ENCODE results near the gene CPVL. TPM values are rescaled to one million over a fixed set of nuclear protein-coding genes. Genes with fewer than 3 reads are reported as not detected.

CPVL gene
- polyA plus RNA-seq, 3 donors = 410 to 1,111 (median 1,108) TPM

- Histone ChIP-seq H3K27me3 (ENCODE audit: control insufficient read depth in 2 of 2, insufficient read depth in 2 of 2, low read length in 2 of 2) (no peaks in the 10 kb centered on the region), H3K79me2 (ENCODE audit: insufficient read depth, low read length) (peaks cover 98% of the 10 kb centered on the region), H3K4me1 (ENCODE audit: control insufficient read depth in 1 of 2, insufficient read depth in 2 of 2, low read length in 2 of 2) (peaks cover 55 to 69% of the 10 kb centered on the region in 2 donors), H3K9ac (ENCODE audit: insufficient read depth, low read length, poor library complexity, severe bottlenecking) (no peak overlapping the region), H3K4me2 (replicated peaks; ENCODE audit: extremely low read depth, low read length, poor library complexity, severe bottlenecking) (peak overlapping the region; percentile 30), H3K36me3 (replicated peaks in 1 of 2; ENCODE audit: control insufficient read depth in 1 of 2, insufficient read depth in 2 of 2, low read length in 2 of 2) (peaks cover 0 to 34% of the 10 kb centered on the region in 2 donors), H2AFZ (ENCODE audit: insufficient read depth, low read depth, low read length, poor library complexity, severe bottlenecking) (no peak overlapping the region), H3K9me3 (replicated peaks in 1 of 2; ENCODE audit: control insufficient read depth in 1 of 2, insufficient read depth in 1 of 2, low read length in 2 of 2) (no peaks in the 10 kb centered on the region), H4K20me1 (ENCODE audit: insufficient read depth, low read length) (peaks cover 76% of the 10 kb centered on the region), H3K27ac (ENCODE audit: low read depth in 1 of 2, low read length in 2 of 2) (no peak overlapping the region), H3K4me3 (replicated peaks in 1 of 3; ENCODE audit: low read depth in 2 of 3, low read length in 3 of 3) (peak overlapping the region in 1 of 3 experiments; percentile 7)
- TF ChIP-seq CTCF (IDR thresholded peaks at IDR 0.05) = no peak
- peaks cover 68% of the 10 kb centered on the region for H3K4me1 Mint-ChIP-seq
- no peaks in the 10 kb centered on the region for H3K9me3 Mint-ChIP-seq
- no peaks in the 10 kb centered on the region for H3K27me3 Mint-ChIP-seq (ENCODE audit: low read depth in 3 of 3)
- no peak overlapping the region for H3K4me3 Mint-ChIP-seq
- 20% methylated on average over 1 of the region's 1 CpG for WGBS (ENCODE audit: insufficient coverage)
- intact Hi-C loops (cut with micrococcal nuclease) = no loop called here
- H3K27ac Mint-ChIP-seq = peak overlapping the region in 5 of 7 donors; percentile 4 to 79 (median 7)
- peak; percentile 13 to 87 (median 80) for DNase-seq
- H3K36me3 Mint-ChIP-seq = peaks cover 47 to 60% of the 10 kb centered on the region in 2 donors
Observed at GRCh38 chr7:29130096-29130495, 16.2 kb downstream of the CPVL start.

- H3K36me3 Mint-ChIP-seq = peaks cover 32 to 39% of the 10 kb centered on the region in 2 donors
- intact Hi-C loops (cut with micrococcal nuclease) = no loop called here
- Histone ChIP-seq H3K36me3 (replicated peaks in 1 of 2; ENCODE audit: control insufficient read depth in 1 of 2, insufficient read depth in 2 of 2, low read length in 2 of 2) (peaks cover 0 to 32% of the 10 kb centered on the region in 2 donors), H3K27ac (ENCODE audit: low read depth in 1 of 2, low read length in 2 of 2) (no peak overlapping the region), H3K9ac (ENCODE audit: insufficient read depth, low read length, poor library complexity, severe bottlenecking) (no peak overlapping the region), H3K9me3 (replicated peaks in 1 of 2; ENCODE audit: control insufficient read depth in 1 of 2, insufficient read depth in 1 of 2, low read length in 2 of 2) (no peaks in the 10 kb centered on the region), H3K79me2 (ENCODE audit: insufficient read depth, low read length) (peaks cover 88% of the 10 kb centered on the region), H3K4me3 (replicated peaks in 1 of 3; ENCODE audit: low read depth in 2 of 3, low read length in 3 of 3) (no peak overlapping the region), H2AFZ (ENCODE audit: insufficient read depth, low read depth, low read length, poor library complexity, severe bottlenecking) (no peak overlapping the region), H3K4me1 (ENCODE audit: control insufficient read depth in 1 of 2, insufficient read depth in 2 of 2, low read length in 2 of 2) (peaks cover 45 to 62% of the 10 kb centered on the region in 2 donors), H4K20me1 (ENCODE audit: insufficient read depth, low read length) (peaks cover 93% of the 10 kb centered on the region), H3K4me2 (replicated peaks; ENCODE audit: extremely low read depth, low read length, poor library complexity, severe bottlenecking) (no peak overlapping the region), H3K27me3 (ENCODE audit: control insufficient read depth in 2 of 2, insufficient read depth in 2 of 2, low read length in 2 of 2) (no peaks in the 10 kb centered on the region)
- peak overlapping the region in 1 of 7 donors; percentile 35 for H3K27ac Mint-ChIP-seq
- 79% methylated on average over 2 of the region's 4 CpGs for WGBS (ENCODE audit: insufficient coverage)
- no peaks in the 10 kb centered on the region for H3K27me3 Mint-ChIP-seq (ENCODE audit: low read depth in 3 of 3)
- H3K9me3 Mint-ChIP-seq = no peaks in the 10 kb centered on the region
- no peak for TF ChIP-seq CTCF (IDR thresholded peaks at IDR 0.05)
- DNase-seq = no peak
- H3K4me1 Mint-ChIP-seq = peaks cover 56% of the 10 kb centered on the region
- H3K4me3 Mint-ChIP-seq = no peak overlapping the region
Observed at GRCh38 chr7:29127527-29127926, 18.8 kb downstream of the CPVL start.

All from CD14-positive monocyte (primary cell).